Prostate gland (tissue), 2 donors: ENCODE data around the gene OR10C1.

ENCODE experiments used
- POLR2AphosphoS5 ChIP-seq: sonication (generic); formaldehyde crosslinking; IDR thresholded peaks from one replicate; pipeline ENCODE4 v1.6.1; 2017; ENCODE audit warnings: antibody characterized with exemption
- TF ChIP-seq, protein P1 (sequence below), 4 experiments: fragments of 200-600 bp in 2 of 4; fragments of 450-650 bp in 2 of 4; sonication (generic) in 2 of 4; IDR thresholded peaks; 1 replicate in 3 of 4; 2 replicates in 1 of 4; pipeline ENCODE4 v1.5.1; 2016 to 2019; ENCODE audit warnings: antibody characterized with exemption in 4 of 4, mild to moderate bottlenecking in 2 of 4, moderate library complexity in 2 of 4

DNA sequence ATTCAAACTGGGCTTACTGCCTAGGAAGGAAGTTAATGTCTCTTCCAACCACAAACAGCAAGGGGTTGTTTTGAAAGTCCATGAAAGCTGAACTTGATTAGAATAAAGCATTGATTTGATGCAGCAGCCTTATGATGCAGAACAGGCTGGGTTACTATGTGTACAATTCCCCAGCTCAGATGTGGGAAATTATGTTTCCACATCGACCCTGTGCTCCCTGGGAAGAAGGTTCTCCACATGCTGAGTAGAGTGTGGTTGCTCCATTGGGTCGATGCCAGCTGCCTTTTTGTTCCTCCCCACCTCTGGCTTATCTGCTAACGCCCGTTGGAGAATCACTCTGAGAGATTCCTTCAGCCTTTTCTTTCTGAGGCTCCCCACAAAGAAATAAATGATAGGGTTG is 47.5 kb downstream of the OR10C1 start:
- TF ChIP-seq, protein P1, sequence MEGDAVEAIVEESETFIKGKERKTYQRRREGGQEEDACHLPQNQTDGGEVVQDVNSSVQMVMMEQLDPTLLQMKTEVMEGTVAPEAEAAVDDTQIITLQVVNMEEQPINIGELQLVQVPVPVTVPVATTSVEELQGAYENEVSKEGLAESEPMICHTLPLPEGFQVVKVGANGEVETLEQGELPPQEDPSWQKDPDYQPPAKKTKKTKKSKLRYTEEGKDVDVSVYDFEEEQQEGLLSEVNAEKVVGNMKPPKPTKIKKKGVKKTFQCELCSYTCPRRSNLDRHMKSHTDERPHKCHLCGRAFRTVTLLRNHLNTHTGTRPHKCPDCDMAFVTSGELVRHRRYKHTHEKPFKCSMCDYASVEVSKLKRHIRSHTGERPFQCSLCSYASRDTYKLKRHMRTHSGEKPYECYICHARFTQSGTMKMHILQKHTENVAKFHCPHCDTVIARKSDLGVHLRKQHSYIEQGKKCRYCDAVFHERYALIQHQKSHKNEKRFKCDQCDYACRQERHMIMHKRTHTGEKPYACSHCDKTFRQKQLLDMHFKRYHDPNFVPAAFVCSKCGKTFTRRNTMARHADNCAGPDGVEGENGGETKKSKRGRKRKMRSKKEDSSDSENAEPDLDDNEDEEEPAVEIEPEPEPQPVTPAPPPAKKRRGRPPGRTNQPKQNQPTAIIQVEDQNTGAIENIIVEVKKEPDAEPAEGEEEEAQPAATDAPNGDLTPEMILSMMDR (IDR thresholded peaks at IDR 0.05) = no peak
- no peak for TF ChIP-seq POLR2AphosphoS5
